Omental fat pad (tissue), 4 donors: ENCODE results near the gene UQCC5. TPM values are rescaled to one million over a fixed set of nuclear protein-coding genes. Genes with fewer than 3 reads are reported as not detected.

Source experiments
- ATAC-seq: fragments of 150-250 bp; one replicate; pipeline ENCODE4 v1.9.1; 2016; ENCODE audit warnings: mild to moderate bottlenecking, moderate library complexity; ENCODE audit not compliant: low FRiP score
- DNase-seq: peaks from one replicate; pipeline ENCODE4 v3.0.0-alpha.2; 2019; ENCODE audit warnings: low spot score
- total RNA-seq, 4 donors: library from RNA; depleted of rRNA; stranded (reverse); fragments of >200 nt; gene quantifications; one replicate each; pipeline ENCODE4 v1.1.0, GENCODE V29; 2016
- TF ChIP-seq, protein P1 (sequence below), 3 donors: fragments of 450-650 bp; IDR thresholded peaks; one replicate each; pipeline ENCODE4 v1.5.1; 2016 to 2017; ENCODE audit warnings: antibody characterized with exemption in 3 of 3, mild to moderate bottlenecking in 3 of 3, moderate library complexity in 2 of 3

The UQCC5 gene
- total RNA-seq, 4 donors from 2014 or later, result 3.2 to 27.9 (median 13.8) TPM

DNA sequence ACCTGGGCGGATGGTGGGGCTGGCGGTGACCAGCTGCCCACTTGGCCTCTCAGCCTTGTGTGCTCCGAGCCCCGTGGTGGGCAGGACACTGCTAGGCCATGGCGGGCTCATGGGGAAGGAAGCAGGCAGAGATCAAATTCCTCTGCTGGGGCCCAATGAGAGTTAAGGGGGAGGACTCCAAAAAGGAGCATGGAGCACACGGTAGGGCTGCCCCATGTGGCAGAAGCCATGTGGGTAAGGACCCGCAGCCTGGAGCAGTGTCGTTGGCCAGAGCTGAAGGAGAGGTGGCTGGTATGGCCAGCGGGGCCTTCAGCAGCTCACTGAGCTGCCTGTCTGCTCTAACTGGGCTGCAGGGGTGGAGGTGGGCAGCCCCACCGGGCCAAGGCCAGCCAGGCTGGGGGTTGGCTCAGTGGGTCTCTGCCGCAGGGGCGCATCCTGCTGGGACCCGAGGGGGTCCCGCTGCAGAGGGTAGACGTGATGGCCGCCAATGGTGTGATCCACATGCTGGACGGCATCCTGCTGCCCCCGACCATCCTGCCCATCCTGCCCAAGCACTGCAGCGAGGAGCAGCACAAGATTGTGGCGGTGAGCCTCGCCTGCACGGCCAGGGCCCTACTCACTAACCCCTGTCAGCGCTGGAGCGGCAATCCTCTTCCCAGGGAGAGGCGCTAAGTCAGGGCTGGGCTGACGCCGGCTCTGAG is 30.0 kb upstream of the UQCC5 start:
- DNase-seq, result no peak
- ATAC-seq, result no peak
- TF ChIP-seq, protein P1, sequence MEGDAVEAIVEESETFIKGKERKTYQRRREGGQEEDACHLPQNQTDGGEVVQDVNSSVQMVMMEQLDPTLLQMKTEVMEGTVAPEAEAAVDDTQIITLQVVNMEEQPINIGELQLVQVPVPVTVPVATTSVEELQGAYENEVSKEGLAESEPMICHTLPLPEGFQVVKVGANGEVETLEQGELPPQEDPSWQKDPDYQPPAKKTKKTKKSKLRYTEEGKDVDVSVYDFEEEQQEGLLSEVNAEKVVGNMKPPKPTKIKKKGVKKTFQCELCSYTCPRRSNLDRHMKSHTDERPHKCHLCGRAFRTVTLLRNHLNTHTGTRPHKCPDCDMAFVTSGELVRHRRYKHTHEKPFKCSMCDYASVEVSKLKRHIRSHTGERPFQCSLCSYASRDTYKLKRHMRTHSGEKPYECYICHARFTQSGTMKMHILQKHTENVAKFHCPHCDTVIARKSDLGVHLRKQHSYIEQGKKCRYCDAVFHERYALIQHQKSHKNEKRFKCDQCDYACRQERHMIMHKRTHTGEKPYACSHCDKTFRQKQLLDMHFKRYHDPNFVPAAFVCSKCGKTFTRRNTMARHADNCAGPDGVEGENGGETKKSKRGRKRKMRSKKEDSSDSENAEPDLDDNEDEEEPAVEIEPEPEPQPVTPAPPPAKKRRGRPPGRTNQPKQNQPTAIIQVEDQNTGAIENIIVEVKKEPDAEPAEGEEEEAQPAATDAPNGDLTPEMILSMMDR (IDR thresholded peaks at IDR 0.05), result no peak

DNA sequence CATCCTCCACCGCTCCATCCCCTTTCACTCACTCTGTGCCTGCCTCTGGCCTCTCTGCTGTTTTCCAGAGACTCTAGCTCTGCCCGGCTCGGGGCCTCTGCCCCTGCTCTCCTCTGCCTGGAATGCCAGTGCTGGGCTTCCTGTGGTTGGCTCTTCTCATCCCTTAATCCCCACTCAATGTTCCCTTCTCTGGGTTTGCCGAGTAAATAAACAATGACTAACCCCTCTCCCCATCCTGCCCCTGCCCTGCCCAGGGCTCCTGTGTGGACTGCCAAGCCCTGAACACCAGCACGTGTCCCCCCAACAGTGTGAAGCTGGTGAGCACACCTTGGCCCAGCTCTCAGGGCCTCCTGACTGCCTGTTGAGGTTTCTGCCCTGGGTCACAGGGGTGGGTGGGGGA is 29.0 kb upstream of the UQCC5 start:
- ATAC-seq, result no peak
- DNase-seq, result no peak
- TF ChIP-seq, protein P1 (IDR thresholded peaks at IDR 0.05), result no peak

DNA sequence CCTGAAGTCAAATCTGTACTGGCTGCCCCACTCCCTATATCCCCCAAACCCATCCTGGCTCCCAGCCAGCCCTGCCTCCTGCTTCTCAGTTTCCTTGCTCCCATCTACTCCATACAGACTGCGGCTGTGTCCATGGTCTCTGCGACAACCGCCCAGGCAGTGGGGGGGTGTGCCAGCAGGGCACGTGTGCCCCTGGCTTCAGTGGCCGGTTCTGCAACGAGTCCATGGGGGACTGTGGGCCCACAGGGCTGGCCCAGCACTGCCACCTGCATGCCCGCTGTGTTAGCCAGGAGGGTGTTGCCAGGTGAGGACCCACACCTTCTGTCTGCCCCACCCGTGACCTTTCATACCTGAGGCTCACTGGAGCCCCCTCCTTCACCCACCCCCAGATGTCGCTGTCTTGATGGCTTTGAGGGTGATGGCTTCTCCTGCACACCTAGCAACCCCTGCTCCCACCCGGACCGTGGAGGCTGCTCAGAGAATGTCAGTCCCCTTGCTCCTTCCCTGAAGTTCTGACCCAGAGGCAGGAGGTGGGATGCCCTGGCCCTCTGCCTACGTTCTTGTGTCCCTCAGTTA is 26.6 kb upstream of the UQCC5 start:
- DNase-seq (no peak), ATAC-seq (no peak)
- TF ChIP-seq, protein P1 (IDR thresholded peaks at IDR 0.05), result no peak

DNA sequence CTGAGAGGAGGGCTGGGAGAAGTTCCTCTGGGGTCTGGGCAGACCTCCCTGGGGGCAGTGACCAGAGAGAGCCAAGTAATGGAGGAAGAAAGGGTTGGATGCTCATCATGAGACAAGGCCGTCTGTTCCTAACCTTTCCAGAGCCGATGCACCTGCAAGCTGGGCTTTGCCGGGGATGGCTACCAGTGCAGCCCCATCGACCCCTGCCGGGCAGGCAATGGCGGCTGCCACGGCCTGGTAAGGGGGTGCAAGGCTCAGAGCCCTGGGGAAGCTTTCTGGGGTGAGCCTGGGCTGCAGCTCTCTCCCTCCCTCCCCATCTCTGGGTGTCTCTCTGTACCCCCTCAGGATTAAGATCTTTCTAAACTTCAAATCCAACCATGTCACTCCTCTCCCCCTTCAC is 24.9 kb upstream of the UQCC5 start:
- DNase-seq (no peak), ATAC-seq (no peak)
- TF ChIP-seq, protein P1 (IDR thresholded peaks at IDR 0.05), result no peak

DNA sequence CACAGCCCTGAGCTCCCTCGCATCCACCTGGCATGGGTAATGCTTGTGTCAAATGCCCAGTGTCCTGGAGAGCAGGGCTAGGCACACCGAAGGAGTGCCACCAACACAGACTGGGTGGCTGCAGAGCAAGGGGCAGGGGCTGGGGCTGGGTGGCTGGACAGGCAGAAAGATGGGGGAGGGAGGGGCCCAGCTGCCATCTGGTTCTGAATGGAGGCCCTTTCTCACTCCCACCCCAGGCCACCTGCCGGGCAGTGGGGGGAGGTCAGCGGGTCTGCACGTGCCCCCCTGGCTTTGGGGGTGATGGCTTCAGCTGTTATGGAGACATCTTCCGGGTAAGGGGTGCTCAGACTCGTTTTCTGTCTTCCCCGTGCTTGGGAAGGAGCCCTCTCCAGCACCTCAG is 24.3 kb upstream of the UQCC5 start:
- ATAC-seq (no peak), DNase-seq (no peak)
- TF ChIP-seq, protein P1 (IDR thresholded peaks at IDR 0.05), result no peak

DNA sequence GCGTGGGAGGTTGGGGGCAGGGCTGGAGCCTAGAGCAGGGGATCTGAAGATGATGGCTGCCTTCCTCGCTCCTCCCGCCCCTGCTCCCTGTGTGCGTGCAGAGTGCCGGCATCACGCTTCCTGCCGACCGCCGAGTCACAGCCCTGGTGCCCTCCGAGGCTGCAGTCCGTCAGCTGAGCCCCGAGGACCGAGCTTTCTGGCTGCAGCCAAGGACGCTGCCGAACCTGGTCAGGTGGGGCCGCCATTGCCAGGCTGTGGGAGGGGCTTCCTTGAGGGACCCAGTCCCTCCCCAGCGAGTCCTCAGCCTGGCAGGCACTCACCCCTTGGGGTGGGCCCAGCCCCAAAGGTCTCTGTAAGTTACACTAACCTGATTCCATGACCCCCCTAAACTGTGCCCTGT is 23.7 kb upstream of the UQCC5 start:
- TF ChIP-seq, protein P1 (IDR thresholded peaks at IDR 0.05), result no peak
- DNase-seq (no peak), ATAC-seq (no peak)

DNA sequence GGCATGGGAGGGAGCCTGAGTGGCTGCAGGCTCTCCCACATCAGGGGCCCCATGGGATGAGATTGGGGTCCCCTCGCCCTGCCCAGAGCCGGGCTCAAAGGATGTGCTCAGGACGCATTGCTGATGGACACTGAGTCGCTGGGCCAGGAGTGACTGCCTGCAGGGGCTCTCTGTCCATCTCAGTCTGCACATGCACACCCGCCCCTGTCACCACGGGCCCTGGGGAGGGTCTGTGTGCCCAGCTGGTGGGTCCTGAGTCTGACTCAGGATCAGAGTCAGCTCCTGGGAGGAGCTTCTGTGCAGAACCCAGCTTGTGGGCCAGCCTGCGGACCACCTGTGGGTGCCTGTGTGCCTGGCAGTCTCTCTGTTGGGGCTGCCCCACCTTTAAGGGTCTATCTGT is 23.1 kb upstream of the UQCC5 start:
- DNase-seq (no peak), ATAC-seq (no peak)
- TF ChIP-seq, protein P1 (IDR thresholded peaks at IDR 0.05), result no peak
